Mesendoderm (in vitro differentiated cells): Measurements from ENCODE around the gene FOXB2. TPM values are rescaled to one million over a fixed set of nuclear protein-coding genes. Genes with fewer than 3 reads are reported as not detected.

ENCODE experiments used
- DNase-seq: peaks from one replicate; pipeline ENCODE4 v3.0.0; 2013
- H2AK5ac ChIP-seq: 2 replicates; pipeline ENCODE4 v1.6.1; 2013; ENCODE audit warnings: low read length, inconsistent platforms
- H2BK120ac ChIP-seq: 2 replicates; pipeline ENCODE4 v1.6.1; 2013; ENCODE audit warnings: low read depth, mild to moderate bottlenecking, low read length, moderate library complexity, mixed read lengths
- H2BK15ac ChIP-seq: replicated peaks from 2 replicates; pipeline ENCODE4 v1.6.1; 2013; ENCODE audit warnings: low read depth, mild to moderate bottlenecking, moderate library complexity
- H2BK5ac ChIP-seq: 2 replicates; pipeline ENCODE4 v1.6.1; 2013; ENCODE audit warnings: low read length, inconsistent platforms
- H3K18ac ChIP-seq: 2 replicates; pipeline ENCODE4 v1.6.1; 2013; ENCODE audit warnings: mild to moderate bottlenecking, low read length, mixed read lengths
- H3K23ac ChIP-seq: one replicate; pipeline ENCODE4 v1.6.1; 2013; ENCODE audit warnings: low read length
- H3K27ac ChIP-seq: 2 replicates; pipeline ENCODE4 v1.5.1; 2013; ENCODE audit warnings: low read depth, mild to moderate bottlenecking, inconsistent platforms, low read length, moderate library complexity
- H3K27me3 ChIP-seq: 2 replicates; pipeline ENCODE4 v1.6.1; 2013; ENCODE audit warnings: low read length, control low read depth, mild to moderate bottlenecking, inconsistent platforms; ENCODE audit not compliant: insufficient read depth, poor library complexity
- H3K36me3 ChIP-seq: 2 replicates; pipeline ENCODE4 v1.6.1; 2013; ENCODE audit warnings: low read length, inconsistent platforms; ENCODE audit not compliant: control insufficient read depth, insufficient read depth
- H3K4ac ChIP-seq: one replicate; pipeline ENCODE4 v1.6.1; 2013; ENCODE audit warnings: low read depth, mild to moderate bottlenecking, low read length, moderate library complexity
- H3K4me1 ChIP-seq: 2 replicates; pipeline ENCODE4 v1.6.1; 2013; ENCODE audit warnings: low read depth, low read length, inconsistent platforms; ENCODE audit not compliant: control insufficient read depth
- H3K4me2 ChIP-seq: 2 replicates; pipeline ENCODE4 v1.6.1; 2013; ENCODE audit warnings: low read length
- H3K4me3 ChIP-seq: 2 replicates; pipeline ENCODE4 v1.5.1; 2013; ENCODE audit warnings: mild to moderate bottlenecking, low read length
- H3K56ac ChIP-seq: one replicate; pipeline ENCODE4 v1.6.1; 2013; ENCODE audit warnings: low read length
- H3K79me1 ChIP-seq: 2 replicates; pipeline ENCODE4 v1.6.1; 2013; ENCODE audit warnings: low read length, inconsistent platforms
- H3K79me2 ChIP-seq: 2 replicates; pipeline ENCODE4 v1.6.1; 2013; ENCODE audit warnings: mild to moderate bottlenecking, low read length; ENCODE audit not compliant: control insufficient read depth, insufficient read depth
- H3K9ac ChIP-seq: 2 replicates; pipeline ENCODE4 v1.6.1; 2013; ENCODE audit warnings: low read length, inconsistent platforms
- H4K5ac ChIP-seq: one replicate; pipeline ENCODE4 v1.6.1; 2013; ENCODE audit warnings: low read length
- H4K8ac ChIP-seq: one replicate; pipeline ENCODE4 v1.6.1; 2013; ENCODE audit warnings: low read depth, mild to moderate bottlenecking, control low read depth, low read length, moderate library complexity
- WGBS: extraction: QIAGEN DNeasy Blood & Tissue Kit; methylation state at CpG from one replicate; pipeline ENCODE4 v1.1.7; 2013; ENCODE audit warnings: low lambda C conversion rate, missing lambda C conversion rate; ENCODE audit not compliant: insufficient coverage; ENCODE audit errors: extremely low coverage; 5-methylcytosine and 5-hydroxymethylcytosine counted together
- small RNA-seq: library from polyadenylated mRNA; stranded (forward); fragments of <200 nt; extraction: miRNeasy Mini kit (QIAGEN cat#:217004); gene quantifications from one replicate; pipeline ENCODE3, GENCODE V24; 2013; ENCODE audit not compliant: insufficient read depth

FOXB2 gene

DNA sequence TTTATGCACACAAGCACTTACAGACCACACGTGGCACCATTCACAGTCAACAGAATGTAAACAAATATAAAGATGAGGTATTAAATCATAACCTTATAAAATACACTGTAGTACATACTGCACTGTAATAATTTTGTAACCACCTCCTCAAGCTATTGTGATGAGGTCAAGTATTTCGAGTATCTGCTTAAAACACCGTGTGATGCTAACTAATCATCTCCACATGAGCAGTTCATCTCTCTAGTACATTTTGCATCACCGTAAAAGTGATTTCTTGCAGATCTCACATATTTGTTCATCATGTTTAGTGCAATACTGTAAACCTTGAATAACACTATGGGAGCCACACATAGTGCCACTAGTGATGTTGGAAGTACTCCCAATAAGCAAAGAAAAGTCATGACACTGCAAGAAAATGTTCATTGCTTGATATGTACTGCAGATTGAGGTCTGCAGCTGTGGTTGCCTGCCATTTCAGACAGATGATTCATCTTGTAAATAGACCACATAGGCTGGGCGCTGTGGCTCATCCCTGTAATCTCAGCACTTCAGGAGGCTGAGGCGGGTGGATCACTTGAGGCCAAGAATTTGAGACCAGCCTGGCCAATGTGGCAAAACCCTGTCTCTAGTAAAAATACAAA lies 44.3 kb downstream of the FOXB2 start:
- Histone ChIP-seq H3K18ac (no peak overlapping the region), H3K27ac (no peak overlapping the region), H2BK15ac (no peak overlapping the region), H2BK5ac (no peak overlapping the region), H4K5ac (no peak overlapping the region), H3K27me3 (no peaks in the 10 kb centered on the region), H3K4me1 (no peaks in the 10 kb centered on the region), H3K9ac (no peak overlapping the region), H3K23ac (no peak overlapping the region), H3K4me3 (no peak overlapping the region), H3K36me3 (no peaks in the 10 kb centered on the region), H2BK120ac (no peak overlapping the region), H3K56ac (no peak overlapping the region), H3K79me1 (no peaks in the 10 kb centered on the region), H3K79me2 (no peaks in the 10 kb centered on the region), H2AK5ac (no peak overlapping the region), H3K4me2 (no peak overlapping the region), H4K8ac (no peak overlapping the region), H3K4ac (no peak overlapping the region)
- no peak for DNase-seq
- no CpG with 5 or more reads among the region's 6 CpGs for WGBS

DNA sequence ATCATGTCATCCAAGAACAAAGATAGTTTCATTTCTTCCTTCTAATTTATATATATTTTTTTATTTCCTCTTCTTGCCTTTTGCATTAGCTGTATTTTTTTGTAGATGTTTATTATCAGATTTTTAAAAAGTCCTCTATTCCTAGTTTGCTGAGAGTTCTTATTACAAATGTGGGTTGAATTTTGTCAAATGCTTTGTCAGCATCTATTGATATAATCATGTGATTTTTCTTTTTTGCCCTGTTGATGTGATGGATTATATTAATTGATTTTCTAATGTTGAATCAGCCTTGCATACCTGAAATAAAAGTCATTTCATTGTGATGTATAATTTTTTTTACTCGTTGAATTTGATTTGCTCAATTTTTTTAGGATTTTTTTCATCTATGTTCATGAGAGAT lies 46.9 kb downstream of the FOXB2 start:
- H3K23ac ChIP-seq, result no peak overlapping the region
- no peaks in the 10 kb centered on the region for H3K79me2 ChIP-seq
- no peak overlapping the region for H3K4ac ChIP-seq
- WGBS, result no CpG with 5 or more reads among the region's 1 CpG
- H2AK5ac ChIP-seq, result no peak overlapping the region
- no peak overlapping the region for H3K27ac ChIP-seq
- no peak overlapping the region for H2BK15ac ChIP-seq
- no peaks in the 10 kb centered on the region for H3K4me1 ChIP-seq
- H2BK120ac ChIP-seq, result no peak overlapping the region
- no peak overlapping the region for H4K8ac ChIP-seq
- H3K36me3 ChIP-seq, result no peaks in the 10 kb centered on the region
- no peak overlapping the region for H2BK5ac ChIP-seq
- no peak overlapping the region for H3K9ac ChIP-seq
- H3K56ac ChIP-seq, result no peak overlapping the region
- no peak overlapping the region for H3K4me2 ChIP-seq
- H3K4me3 ChIP-seq, result no peak overlapping the region
- H3K79me1 ChIP-seq, result no peaks in the 10 kb centered on the region
- H3K18ac ChIP-seq, result no peak overlapping the region
- no peaks in the 10 kb centered on the region for H3K27me3 ChIP-seq
- DNase-seq, result no peak
- H4K5ac ChIP-seq, result no peak overlapping the region

Small RNAs within 50 kb of the gene (small RNA-seq; reads per million reads assigned to genes)
- gene ATP5MFP3, result not detected
